Cardiac muscle cell (in vitro differentiated cells and primary cell): Measurements from ENCODE around the gene ABHD13. TPM values are rescaled to one million over a fixed set of nuclear protein-coding genes. Genes with fewer than 3 reads are reported as not detected.
"Not testable (repeated sequence)": the region's sequence is repeated elsewhere in the genome, so short reads cannot be mapped to it uniquely, and the experiment has no call there.

Experiments used
- DNase-seq, 2 donors: peaks; one replicate each; pipeline versions ENCODE4 v3.0.0 to v3.0.0-alpha.2; 2010 to 2017; ENCODE audit warnings: low read depth in 1 of 2, low spot score in 1 of 2
- H3K27ac ChIP-seq: fragments of 200-600 bp; sonication (generic); 2 replicates; pipeline ENCODE4 v1.5.1; 2016
- H3K27me3 ChIP-seq: fragments of 200-600 bp; sonication (generic); 2 replicates; pipeline ENCODE4 v1.6.0; 2016; ENCODE audit warnings: control low read depth
- H3K36me3 ChIP-seq: fragments of 200-600 bp; sonication (generic); 2 replicates; pipeline ENCODE4 v1.5.1; 2016; ENCODE audit warnings: control low read depth
- H3K4me1 ChIP-seq: fragments of 200-600 bp; sonication (generic); 2 replicates; pipeline ENCODE4 v1.8.1; 2017; ENCODE audit warnings: low read depth, mild to moderate bottlenecking, mixed run types
- H3K4me3 ChIP-seq: fragments of 200-600 bp; sonication (generic); 2 replicates; pipeline ENCODE4 v1.5.1; 2016; ENCODE audit warnings: mild to moderate bottlenecking
- H3K9me3 ChIP-seq: fragments of 200-600 bp; sonication (generic); 2 replicates; pipeline ENCODE4 v1.5.1; 2017; ENCODE audit warnings: low read depth, mild to moderate bottlenecking, control low read depth
- polyA plus RNA-seq: library from polyadenylated mRNA; unstranded; fragments of >200 nt; fragmentation: Nextera tagmentation; extraction: Ambion mirVana; gene quantifications from 2 replicates; pipeline ENCODE4 v1.2.1, GENCODE V29; 2016
- total RNA-seq: library from RNA; depleted of rRNA; stranded (reverse); fragments of >200 nt; gene quantifications from 2 replicates; pipeline ENCODE4 v1.2.3, GENCODE V29; 2016
- TF ChIP-seq, protein P1 (sequence below): IDR thresholded peaks from 2 replicates; pipeline ENCODE4 v1.5.1; 2012; ENCODE audit warnings: low read depth, mild to moderate bottlenecking, low read length

The ABHD13 gene
- total and polyA plus RNA-seq, 2 experiments from 2014 or later, result 18.0 to 19.8 TPM

GRCh38 chr13:108257248-108257647 lies 39.1 kb downstream of the ABHD13 start:
- Histone ChIP-seq H3K27me3 (no peaks in the 10 kb centered on the region), H3K4me3 (no peak overlapping the region), H3K36me3 (no peaks in the 10 kb centered on the region), H3K9me3 (no peaks in the 10 kb centered on the region), H3K4me1 (no peaks in the 10 kb centered on the region), H3K27ac (no peak overlapping the region)
- TF ChIP-seq, protein P1, sequence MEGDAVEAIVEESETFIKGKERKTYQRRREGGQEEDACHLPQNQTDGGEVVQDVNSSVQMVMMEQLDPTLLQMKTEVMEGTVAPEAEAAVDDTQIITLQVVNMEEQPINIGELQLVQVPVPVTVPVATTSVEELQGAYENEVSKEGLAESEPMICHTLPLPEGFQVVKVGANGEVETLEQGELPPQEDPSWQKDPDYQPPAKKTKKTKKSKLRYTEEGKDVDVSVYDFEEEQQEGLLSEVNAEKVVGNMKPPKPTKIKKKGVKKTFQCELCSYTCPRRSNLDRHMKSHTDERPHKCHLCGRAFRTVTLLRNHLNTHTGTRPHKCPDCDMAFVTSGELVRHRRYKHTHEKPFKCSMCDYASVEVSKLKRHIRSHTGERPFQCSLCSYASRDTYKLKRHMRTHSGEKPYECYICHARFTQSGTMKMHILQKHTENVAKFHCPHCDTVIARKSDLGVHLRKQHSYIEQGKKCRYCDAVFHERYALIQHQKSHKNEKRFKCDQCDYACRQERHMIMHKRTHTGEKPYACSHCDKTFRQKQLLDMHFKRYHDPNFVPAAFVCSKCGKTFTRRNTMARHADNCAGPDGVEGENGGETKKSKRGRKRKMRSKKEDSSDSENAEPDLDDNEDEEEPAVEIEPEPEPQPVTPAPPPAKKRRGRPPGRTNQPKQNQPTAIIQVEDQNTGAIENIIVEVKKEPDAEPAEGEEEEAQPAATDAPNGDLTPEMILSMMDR, result no peak
- DNase-seq, result no peak

DNA sequence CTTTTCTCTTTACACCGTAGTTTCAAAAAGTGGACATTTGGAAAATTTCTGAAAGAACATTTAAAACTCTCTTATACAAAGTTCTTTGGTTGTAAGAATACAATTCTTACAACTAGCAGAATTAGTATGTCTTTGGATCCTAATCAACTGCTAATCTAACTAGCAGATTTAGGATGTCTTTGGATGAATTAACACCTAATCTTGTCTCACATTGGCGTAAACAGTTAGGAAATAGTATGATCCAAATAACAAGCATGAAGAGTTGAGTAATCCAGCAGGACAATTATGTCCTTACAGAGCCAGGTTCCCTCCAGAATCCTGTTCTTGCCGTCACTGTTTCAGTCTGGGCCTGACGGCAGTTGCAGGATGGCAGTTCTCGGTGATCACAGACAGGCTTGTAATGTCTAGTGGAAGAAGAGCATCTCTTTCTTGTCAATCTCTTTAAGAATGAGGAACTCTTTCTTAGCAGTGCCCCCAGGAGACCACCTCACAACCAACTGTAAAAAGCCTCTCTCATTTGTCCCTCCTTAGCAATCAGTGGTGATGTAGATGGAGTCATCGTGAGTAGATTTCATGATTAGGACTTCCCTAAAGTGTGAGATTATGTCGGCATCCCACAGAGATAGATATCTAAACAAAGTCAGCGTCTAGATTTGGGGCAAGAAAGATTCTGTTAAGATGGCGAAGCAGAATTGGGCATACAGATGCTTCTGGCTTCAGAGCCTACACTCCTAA lies 45.6 kb downstream of the ABHD13 start:
- H3K4me1 ChIP-seq, result no peaks in the 10 kb centered on the region
- H3K27me3 ChIP-seq, result no peaks in the 10 kb centered on the region
- no peaks in the 10 kb centered on the region for H3K9me3 ChIP-seq
- H3K36me3 ChIP-seq, result no peaks in the 10 kb centered on the region
- DNase-seq, result no peak
- H3K27ac ChIP-seq, result no peak overlapping the region
- TF ChIP-seq, protein P1, result no peak
- no peak overlapping the region for H3K4me3 ChIP-seq

DNA sequence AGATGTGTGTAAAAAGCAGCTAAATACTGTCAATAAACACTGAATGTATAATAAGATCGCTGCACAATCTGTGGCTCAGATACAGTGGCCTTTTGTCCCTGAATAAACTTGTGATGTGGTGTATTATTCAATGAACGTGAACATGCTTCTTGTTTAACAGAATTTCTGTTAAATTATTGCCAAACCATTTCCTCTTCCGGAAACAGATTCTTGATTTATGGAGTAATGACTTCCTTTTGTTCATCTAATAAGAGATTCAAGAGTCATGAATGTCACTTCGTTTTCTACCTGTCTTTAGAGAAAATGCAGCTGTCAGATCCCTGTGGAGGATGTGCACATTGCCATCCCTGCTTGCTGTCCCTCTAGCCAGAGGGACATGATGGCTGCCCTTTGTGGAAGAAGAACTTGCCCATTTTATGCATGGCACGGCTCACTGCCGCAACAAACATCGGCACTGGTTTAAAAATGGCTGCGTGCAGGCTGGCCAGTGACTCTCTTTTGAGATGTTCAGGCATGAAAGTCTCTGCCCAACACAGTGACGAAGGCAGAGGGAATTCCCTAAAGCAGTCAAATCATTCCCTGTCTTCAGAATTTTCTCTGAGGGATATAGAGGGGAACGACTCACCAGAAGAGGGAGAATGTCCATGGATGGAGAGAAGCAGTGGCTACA lies 48.3 kb downstream of the ABHD13 start:
- TF ChIP-seq, protein P1, result no peak
- no peak for DNase-seq

GRCh38 chr13:108267347-108267746 lies 49.2 kb downstream of the ABHD13 start:
- Histone ChIP-seq H3K4me1 (no peaks in the 10 kb centered on the region), H3K9me3 (no peaks in the 10 kb centered on the region), H3K36me3 (no peaks in the 10 kb centered on the region), H3K4me3 (no peak overlapping the region), H3K27ac (no peak overlapping the region), H3K27me3 (no peaks in the 10 kb centered on the region)
- TF ChIP-seq, protein P1, result no peak
- DNase-seq, result no peak

More for the DNA sequence above, 48.3 kb downstream of the ABHD13 start:
- H3K27ac ChIP-seq, result no peak overlapping the region
- no peak overlapping the region for H3K4me3 ChIP-seq
- H3K36me3 ChIP-seq, result no peaks in the 10 kb centered on the region
- H3K9me3 ChIP-seq, result no peaks in the 10 kb centered on the region
- H3K4me1 ChIP-seq, result no peaks in the 10 kb centered on the region
- no peaks in the 10 kb centered on the region for H3K27me3 ChIP-seq

- not testable (repeated sequence) for H3K4me1 ChIP-seq, H3K36me3 ChIP-seq, H3K9me3 ChIP-seq, H3K4me3 ChIP-seq, DNase-seq, H3K27ac ChIP-seq, H3K27me3 ChIP-seq
These were observed 49.7 kb downstream of the ABHD13 start for GRCh38 chr13:108267855-108268254.

- Histone ChIP-seq H3K27me3 (no peaks in the 10 kb centered on the region), H3K4me1 (no peaks in the 10 kb centered on the region), H3K36me3 (no peaks in the 10 kb centered on the region), H3K9me3 (no peaks in the 10 kb centered on the region), H3K4me3 (no peak overlapping the region), H3K27ac (no peak overlapping the region)
- DNase-seq, result no peak
- TF ChIP-seq, protein P1, result no peak
These were observed 50.4 kb downstream of the ABHD13 start for GRCh38 chr13:108268466-108269112.
